ENCODE data around the gene EPHA7. TPM values are rescaled to one million over a fixed set of nuclear protein-coding genes. Genes with fewer than 3 reads are reported as not detected.

Gene EPHA7
- total and polyA plus RNA-seq, 2 donors (not counting 3 experiments of a cell fraction or from before 2014, with no cell fraction given) = not detected

DNA sequence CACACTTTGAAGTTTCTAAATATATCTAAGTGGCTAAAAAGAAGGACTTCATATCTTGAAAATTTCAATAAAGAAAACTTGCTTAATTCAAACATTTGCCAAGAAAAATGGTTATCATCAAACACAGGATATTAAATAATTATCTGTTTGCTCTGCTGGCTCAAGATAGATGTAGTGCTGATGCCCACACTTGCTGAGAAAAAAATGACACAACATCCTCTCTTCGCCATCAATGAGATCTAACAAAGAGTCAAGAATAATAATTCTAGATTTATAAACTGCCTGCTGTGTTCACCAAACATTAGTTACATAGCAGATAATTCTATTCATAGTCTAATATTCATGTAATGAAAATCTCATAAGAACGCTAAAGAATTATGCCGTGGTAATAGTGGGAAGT, 93.6 kb downstream of the EPHA7 start:
- intact Hi-C loops (cut with micrococcal nuclease) = no loop called here
- Histone ChIP-seq H3K9ac (replicated peaks; ENCODE audit: extremely low read depth, insufficient read depth, low read length) (no peak overlapping the region), H3K9me1 (replicated peaks; ENCODE audit: control insufficient read depth, extremely low read depth, insufficient read depth, low read length) (no peaks in the 10 kb centered on the region), H3K4me2 (ENCODE audit: insufficient read depth, low read length) (no peak overlapping the region), H3K36me3 (ENCODE audit: control insufficient read depth in 2 of 2, extremely low read depth in 1 of 2, insufficient read depth in 2 of 2, low read length in 2 of 2) (no peaks in the 10 kb centered on the region), H3K79me2 (ENCODE audit: control insufficient read depth, insufficient read depth, low read length) (no peaks in the 10 kb centered on the region), H2AFZ (ENCODE audit: low read depth, low read length) (no peak overlapping the region), H3K27ac (ENCODE audit: insufficient read depth, low read depth, low read length) (no peak overlapping the region), H4K20me1 (replicated peaks; ENCODE audit: control insufficient read depth, extremely low read depth, insufficient read depth, low read length) (no peaks in the 10 kb centered on the region), H3K9me3 (replicated peaks; ENCODE audit: control insufficient read depth, insufficient read depth, low read length) (no peaks in the 10 kb centered on the region), H3K4me1 (ENCODE audit: control insufficient read depth, extremely low read depth, insufficient read depth, low read length) (no peaks in the 10 kb centered on the region), H3K27me3 (ENCODE audit: control insufficient read depth in 2 of 2, insufficient read depth in 2 of 2, low read length in 2 of 2) (no peaks in the 10 kb centered on the region), H3K4me3 (replicated peaks in 1 of 3; ENCODE audit: insufficient read depth in 1 of 3, low read depth in 1 of 3, low read length in 3 of 3) (no peak overlapping the region)
- TF ChIP-seq MYC (IDR thresholded peaks at IDR 0.05; ENCODE audit: low read depth, low read length) (no peak), MAX (IDR thresholded peaks at IDR 0.05; ENCODE audit: insufficient read depth, insufficient read length) (no peak), EZH2 (IDR thresholded peaks at IDR 0.05; ENCODE audit: borderline replicate concordance, low read depth, low read length, severe bottlenecking) (no peak), JUN (IDR thresholded peaks at IDR 0.05; ENCODE audit: borderline replicate concordance, insufficient read depth, insufficient read length, low read depth) (no peak), POLR2AphosphoS5 (IDR thresholded peaks at IDR 0.05; ENCODE audit: insufficient read depth, low read depth, low read length) (no peak)
- CTCF ChIA-PET = no interaction called here
- no TSS peak for BruUV-seq (replicated peaks)
- FAIRE-seq (no peak), DNase-seq (ENCODE audit: low read depth, low spot score) (no peak)
- POLR2A ChIA-PET = no interaction called here
- dilution Hi-C loops (cut with MboI; ENCODE audit: extremely low pct_ligation_motif_present, low sequenced_read_pairs) = no loop called here

DNA sequence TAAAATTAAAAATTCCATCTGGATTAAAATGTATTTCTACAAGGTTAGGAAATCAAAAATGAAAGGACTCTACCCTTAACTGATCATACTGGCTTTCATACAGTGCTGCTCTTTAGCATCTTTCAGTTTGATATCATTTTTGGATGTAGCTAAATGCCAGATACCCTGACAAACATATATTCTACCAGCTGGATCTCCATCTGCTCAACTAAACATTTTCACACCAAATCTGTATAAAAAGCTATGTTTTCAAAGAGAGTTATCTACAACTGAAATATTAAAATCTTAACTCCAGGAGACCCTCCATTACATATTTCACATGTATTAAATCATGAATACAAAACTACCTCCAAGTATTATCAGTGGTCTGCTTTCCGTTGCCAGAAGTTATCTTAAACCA, 95.7 kb downstream of the EPHA7 start:
- TF ChIP-seq CTCF (IDR thresholded peaks at IDR 0.05; ENCODE audit: extremely low read depth in 1 of 2, insufficient read depth in 1 of 2, low read depth in 1 of 2, low read length in 2 of 2) (no peak), MYC (IDR thresholded peaks at IDR 0.05; ENCODE audit: low read depth, low read length) (no peak), POLR2AphosphoS5 (IDR thresholded peaks at IDR 0.05; ENCODE audit: insufficient read depth, low read depth, low read length) (no peak), MAX (IDR thresholded peaks at IDR 0.05; ENCODE audit: insufficient read depth, insufficient read length) (no peak), JUN (IDR thresholded peaks at IDR 0.05; ENCODE audit: borderline replicate concordance, insufficient read depth, insufficient read length, low read depth) (no peak), POLR2A (IDR thresholded peaks at IDR 0.05; ENCODE audit: low read depth, low read length) (no peak)
- no peaks in the 10 kb centered on the region for H3K9me3 ChIP-seq (replicated peaks; ENCODE audit: control insufficient read depth, insufficient read depth, low read length)
- ChIA-PET CTCF (interaction anchor here (1.3 kb wide), 1 partner anchor 11 kb away, joined by 3 read pairs; no protein-coding TSS in a partner anchor), POLR2A (no interaction called here)
- no peak overlapping the region for H3K27ac ChIP-seq (ENCODE audit: insufficient read depth, low read depth, low read length)
- no TSS peak for BruUV-seq (replicated peaks)
- no peak overlapping the region for H3K4me3 ChIP-seq (replicated peaks in 1 of 3; ENCODE audit: insufficient read depth in 1 of 3, low read depth in 1 of 3, low read length in 3 of 3)
- no peak overlapping the region for H3K4me2 ChIP-seq (ENCODE audit: insufficient read depth, low read length)
- no peaks in the 10 kb centered on the region for H4K20me1 ChIP-seq (replicated peaks; ENCODE audit: control insufficient read depth, extremely low read depth, insufficient read depth, low read length)
- H3K27me3 ChIP-seq (ENCODE audit: control insufficient read depth in 2 of 2, insufficient read depth in 2 of 2, low read length in 2 of 2) = no peaks in the 10 kb centered on the region
- dilution Hi-C loops (cut with MboI; ENCODE audit: extremely low pct_ligation_motif_present, low sequenced_read_pairs) = no loop called here
- no peaks in the 10 kb centered on the region for H3K79me2 ChIP-seq (ENCODE audit: control insufficient read depth, insufficient read depth, low read length)
- H3K4me1 ChIP-seq (ENCODE audit: control insufficient read depth, extremely low read depth, insufficient read depth, low read length) = no peaks in the 10 kb centered on the region
- intact Hi-C loops (cut with micrococcal nuclease) = no loop called here
- no peak overlapping the region for H2AFZ ChIP-seq (ENCODE audit: low read depth, low read length)
- DNase-seq (ENCODE audit: low read depth, low spot score) (no peak), FAIRE-seq (no peak)
- no peak overlapping the region for H3K9ac ChIP-seq (replicated peaks; ENCODE audit: extremely low read depth, insufficient read depth, low read length)
- no peaks in the 10 kb centered on the region for H3K36me3 ChIP-seq (ENCODE audit: control insufficient read depth in 2 of 2, extremely low read depth in 1 of 2, insufficient read depth in 2 of 2, low read length in 2 of 2)
- no peaks in the 10 kb centered on the region for H3K9me1 ChIP-seq (replicated peaks; ENCODE audit: control insufficient read depth, extremely low read depth, insufficient read depth, low read length)

Measured in endothelial cell of umbilical vein (primary cell).